Activated effector memory CD4-positive, alpha-beta T cell treated with anti-CD3 and anti-CD28 coated beads, Interleukin-2, amount 50 U/mL, for 16 hours (primary cell): ENCODE data around the gene SPI1.

Experiments
- DNase-seq: peaks from one replicate; pipeline ENCODE4 v3.0.0-alpha.2; 2020

SPI1 gene

GRCh38 chr11:47387944-47388696 is 9.8 kb upstream of the SPI1 start:
- DNase-seq = no peak

GRCh38 chr11:47384498-47384897 is 6.2 kb upstream of the SPI1 start:
- DNase-seq = no peak

- no peak for DNase-seq
Observed at GRCh38 chr11:47383071-47383470, 4.7 kb upstream of the SPI1 start.

DNA sequence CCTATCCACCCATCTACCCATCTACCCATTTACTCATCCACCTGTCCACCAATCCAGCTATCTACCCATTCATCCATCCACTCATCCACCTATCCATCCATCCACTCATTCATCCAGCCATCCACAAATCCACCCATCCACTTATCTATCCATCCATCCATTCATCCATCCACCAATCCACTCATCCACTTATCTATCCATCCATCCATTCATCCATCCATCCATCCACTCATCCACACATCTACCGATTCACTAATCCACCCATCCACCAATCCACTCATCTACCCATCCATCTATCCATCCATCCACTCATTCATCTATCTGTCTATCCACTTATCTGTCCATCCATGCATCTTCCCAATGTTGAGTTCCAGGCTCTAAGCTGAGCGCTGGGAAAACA is 1.7 kb upstream of the SPI1 start:
- no peak for DNase-seq

GRCh38 chr11:47379317-47379716 is 970 bp upstream of the SPI1 start:
- no peak for DNase-seq

DNA sequence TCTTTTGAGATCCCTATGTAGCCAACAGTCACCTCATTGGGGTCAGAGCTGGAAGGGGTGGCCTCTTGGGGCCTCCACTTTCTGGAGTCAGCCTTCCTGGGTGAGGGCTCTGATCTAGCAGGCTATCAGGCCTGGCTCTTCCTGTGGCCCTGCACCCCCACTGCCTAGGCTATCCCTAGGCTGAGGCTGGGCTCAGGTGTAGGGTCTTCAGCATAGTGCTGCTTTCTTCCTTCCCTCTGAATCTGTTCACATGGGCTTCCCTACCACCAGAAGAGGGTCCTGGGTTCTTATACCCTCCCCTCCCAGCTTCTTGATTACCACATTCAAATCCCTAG is 456 bp upstream of the SPI1 start:
- no peak for DNase-seq

- no peak for DNase-seq
Observed at GRCh38 chr11:47377571-47378009, 757 bp downstream of the SPI1 start.

DNA sequence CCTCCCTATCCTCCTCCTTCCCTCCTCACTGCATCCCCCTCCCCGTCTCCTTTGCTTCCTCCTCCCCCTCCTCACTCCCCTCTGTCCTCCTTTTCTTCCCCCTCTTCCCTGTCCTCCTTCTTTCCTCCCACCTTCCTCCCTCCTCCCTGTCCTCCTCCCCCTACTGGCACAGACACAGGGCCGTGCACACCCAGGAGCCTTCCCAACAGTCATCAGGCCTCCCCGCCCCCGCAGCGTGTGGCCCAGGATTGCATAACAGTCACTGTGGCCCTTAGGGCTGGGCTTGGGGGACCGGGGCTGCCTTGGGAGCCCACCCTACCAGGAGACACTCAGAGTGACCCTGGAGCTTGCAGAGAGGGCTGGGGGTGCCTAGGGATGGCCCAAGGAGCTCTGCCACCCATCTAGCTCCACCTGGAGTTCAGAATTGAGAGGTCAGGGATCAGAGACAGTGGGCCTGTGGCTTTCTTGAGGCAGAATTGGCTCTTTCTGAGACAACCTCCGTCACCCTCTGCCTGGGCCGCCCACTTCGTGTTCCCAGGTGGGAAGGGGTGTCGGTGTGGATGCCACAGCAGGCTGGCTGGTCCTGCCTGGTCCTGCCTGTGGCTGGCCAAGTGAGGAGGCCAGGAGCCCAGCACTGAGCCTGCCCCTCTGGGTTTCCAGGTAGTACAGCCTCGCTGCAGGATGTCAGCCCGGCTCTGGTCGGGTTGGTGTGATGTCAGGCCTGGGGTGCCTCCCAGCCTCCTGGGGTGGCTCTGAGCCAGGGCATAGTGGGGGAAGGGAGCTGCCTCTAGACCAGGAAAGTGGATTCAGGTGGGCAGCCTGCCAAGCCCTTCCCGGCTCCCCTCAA is 1.6 kb downstream of the SPI1 start:
- DNase-seq = no peak

DNA sequence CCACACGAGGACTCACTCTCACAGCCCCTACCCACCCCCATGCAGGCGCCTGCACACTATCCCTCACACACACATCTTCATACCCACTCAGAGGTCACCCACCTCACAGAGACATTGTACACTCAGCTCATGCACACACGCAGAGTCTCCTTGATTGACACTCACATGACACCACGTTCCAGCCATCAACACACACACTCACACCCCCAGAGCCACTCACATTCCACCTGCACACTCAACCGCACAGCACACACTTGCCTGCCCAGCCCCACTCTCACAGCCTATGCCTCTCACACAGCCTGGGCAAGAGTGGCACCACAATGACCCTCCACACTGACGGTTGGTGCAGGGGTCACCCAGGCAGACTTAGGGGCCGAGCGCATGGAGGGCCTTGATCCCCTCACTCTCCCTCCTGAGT is 2.2 kb downstream of the SPI1 start:
- DNase-seq = no peak

DNA sequence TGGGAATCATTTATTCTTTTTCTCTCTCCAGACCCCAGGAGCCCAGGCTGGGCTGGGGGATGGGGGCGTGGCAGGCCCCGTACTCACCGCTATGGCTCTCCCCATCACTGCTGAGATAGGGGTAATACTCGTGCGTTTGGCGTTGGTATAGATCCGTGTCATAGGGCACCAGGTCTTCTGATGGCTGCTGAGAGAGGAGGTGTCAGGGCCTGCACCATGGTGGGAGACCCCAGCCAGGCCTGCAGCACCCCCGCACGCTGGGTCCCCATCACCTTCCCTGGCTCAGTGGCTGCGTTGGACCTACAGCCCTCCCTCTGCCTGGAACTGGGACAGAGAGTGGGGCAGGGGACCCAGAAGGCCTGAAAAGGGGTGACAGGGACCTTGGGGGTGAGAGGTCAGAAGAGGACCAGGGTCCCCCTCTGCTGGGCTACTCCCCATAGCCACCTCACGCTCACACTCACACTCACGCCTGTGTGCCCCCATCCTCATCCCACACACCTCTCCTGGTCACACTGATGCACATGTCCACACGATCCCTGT is 2.7 kb downstream of the SPI1 start:
- no peak for DNase-seq

GRCh38 chr11:47375020-47375419 is 3.3 kb downstream of the SPI1 start:
- DNase-seq = no peak

GRCh38 chr11:47374720-47375019 is 3.7 kb downstream of the SPI1 start:
- no peak for DNase-seq

DNA sequence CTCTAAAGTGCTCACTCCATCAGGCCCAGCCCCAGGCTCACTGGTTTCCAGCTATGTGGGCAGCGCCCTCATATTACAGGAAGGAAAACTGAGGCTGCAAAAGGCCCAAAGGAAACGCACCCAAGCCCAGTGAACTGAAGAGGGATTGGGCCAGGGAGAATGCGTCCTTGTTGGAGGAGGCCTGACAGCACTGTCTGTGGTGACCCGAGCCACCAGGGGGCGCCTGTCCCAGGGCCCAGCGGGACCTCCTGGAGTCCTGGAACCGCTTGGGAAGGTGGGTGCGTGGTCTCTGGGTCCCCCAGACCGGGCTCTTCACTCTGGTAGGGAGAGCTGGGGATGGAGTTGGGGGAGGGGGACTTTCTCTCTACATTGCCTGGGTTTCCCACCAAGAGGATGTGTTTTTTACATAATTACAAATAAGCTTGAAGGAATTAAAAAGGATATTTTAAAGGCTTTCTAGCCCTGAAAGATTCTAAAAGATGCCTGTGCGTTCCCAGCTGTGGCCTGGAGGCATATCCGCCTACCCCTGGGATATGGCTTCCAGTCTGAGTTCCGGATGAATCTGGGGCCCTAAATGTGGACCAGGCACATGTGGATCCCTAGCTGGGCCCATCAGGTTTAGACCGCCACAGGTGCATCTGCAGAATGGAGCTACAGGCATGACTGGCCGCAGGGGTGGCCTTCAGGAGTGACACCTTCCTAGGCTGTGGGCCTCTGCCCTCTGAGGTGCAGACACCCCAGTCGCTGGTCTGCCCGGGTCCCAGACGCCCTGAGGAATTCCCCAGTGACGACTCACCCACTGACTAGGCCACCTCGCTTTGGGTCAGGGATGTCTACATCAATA is 4.2 kb downstream of the SPI1 start:
- peak; percentile 95 for DNase-seq

GRCh38 chr11:47372422-47372821 is 5.9 kb downstream of the SPI1 start:
- DNase-seq = no peak

DNA sequence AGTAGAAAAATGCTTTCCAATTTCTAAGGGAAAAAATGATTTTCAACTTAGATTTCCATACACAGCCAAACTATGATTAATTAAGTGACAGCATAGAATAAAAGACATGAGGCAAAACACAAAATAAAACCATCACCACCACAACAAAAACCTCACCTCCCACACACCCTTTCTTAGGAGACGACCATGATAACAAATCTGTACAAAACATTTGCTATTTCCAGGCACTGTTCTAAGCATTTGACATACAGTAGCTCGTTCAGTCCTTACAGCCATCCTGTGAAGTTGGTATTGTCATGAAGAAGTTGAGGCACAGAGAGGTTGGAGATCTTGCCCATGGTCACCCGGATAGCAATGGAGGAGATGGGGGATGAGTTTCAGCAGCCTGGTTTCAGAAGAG is 8.7 kb downstream of the SPI1 start:
- no peak for DNase-seq

GRCh38 chr11:47366020-47366490 is 12.3 kb downstream of the SPI1 start:
- DNase-seq = no peak

- no peak for DNase-seq
Observed at GRCh38 chr11:47361419-47361818, 16.9 kb downstream of the SPI1 start.

DNA sequence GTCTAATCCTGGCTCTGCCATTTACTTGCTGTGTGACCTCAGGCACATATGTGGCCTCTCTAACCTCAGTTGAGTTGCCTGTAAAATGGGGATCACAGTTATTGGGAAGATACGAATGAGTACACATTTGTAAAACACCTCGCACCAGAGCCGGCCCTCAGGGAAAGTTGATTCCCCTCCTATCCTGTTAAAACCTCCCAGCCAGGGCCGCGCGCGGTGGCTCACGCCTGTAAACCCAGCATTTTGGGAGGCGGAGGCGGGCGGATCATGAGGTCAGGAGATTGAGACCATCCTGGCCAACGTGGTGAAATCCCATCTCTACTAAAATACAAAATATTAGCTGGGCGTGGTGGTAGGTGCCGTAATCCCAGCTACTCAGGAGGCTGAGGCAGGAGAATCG is 18.0 kb downstream of the SPI1 start:
- DNase-seq = no peak

GRCh38 chr11:47359586-47359985 is 18.8 kb downstream of the SPI1 start:
- DNase-seq = no peak

DNA sequence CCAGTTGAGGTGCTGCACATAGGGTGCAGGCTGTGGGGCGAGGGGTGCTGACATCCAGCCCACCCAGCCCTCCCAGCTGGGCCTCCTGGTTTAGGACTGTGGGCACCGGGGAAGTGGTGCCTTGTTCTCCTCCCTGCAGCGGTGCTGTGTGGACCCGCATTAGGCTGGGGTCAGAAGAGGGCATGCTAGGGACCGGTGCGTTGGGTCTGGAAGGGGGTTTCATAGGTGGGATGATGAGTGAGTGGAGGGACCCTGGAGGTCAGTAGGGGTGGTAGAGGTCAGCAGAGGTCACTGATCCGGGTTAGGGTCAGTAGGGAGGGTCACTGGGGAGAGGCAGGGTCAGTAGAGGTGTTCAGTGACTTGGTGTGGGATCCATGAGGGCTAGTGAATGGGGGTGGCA is 19.2 kb downstream of the SPI1 start:
- no peak for DNase-seq

DNA sequence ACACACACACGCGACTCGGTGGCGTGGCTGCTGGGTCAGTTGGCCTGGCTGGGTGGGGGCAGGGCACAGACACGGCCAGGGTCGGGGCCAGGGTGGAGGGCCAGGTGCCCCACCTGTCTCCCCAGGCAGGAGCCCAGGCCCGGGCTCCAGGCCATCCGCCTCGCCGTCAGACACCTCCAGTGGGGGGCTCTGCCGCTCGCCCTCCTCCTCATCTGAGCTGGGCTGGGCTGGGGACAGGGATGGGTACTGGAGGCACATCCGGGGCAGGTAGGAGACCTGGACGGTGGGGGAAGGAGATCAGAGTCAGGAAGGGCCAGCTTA is 19.7 kb downstream of the SPI1 start:
- no peak for DNase-seq

DNA sequence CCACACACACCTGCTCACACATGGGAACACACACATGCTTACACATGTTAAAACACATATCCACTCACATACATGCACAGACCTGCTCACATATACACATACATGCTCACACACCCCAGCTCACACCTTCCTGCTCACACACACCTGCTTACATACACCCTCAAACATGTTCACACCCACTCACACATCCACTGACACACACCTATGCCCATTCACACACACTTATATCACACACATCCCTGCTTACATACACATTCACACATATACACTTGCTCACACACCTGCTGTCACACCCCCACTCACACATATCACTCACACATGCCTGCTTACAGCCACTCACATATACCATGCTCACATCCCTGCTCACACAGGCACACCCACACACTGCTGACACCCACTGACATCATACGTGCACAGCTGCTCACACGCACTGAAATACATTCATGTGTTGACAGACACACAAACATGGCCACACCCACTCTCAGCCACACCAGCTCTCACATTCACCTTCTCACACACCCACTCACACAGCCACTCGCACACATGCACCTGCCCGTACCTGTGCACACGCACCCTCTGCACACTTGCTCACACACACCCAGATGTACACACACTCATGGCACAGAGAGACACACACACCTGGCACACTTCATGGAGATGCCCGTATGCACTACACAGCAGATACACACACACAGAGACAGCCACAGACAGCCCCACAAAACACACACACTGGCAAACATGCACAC is 20.2 kb downstream of the SPI1 start:
- no peak for DNase-seq

- no peak for DNase-seq
Observed at GRCh38 chr11:47356998-47357329, 21.4 kb downstream of the SPI1 start.
